GM23248 (cell line): ENCODE results near the gene PAPPA. TPM values are rescaled to one million over a fixed set of nuclear protein-coding genes. Genes with fewer than 3 reads are reported as not detected.

ENCODE experiments used
- DNase-seq: peaks from one replicate; pipeline ENCODE4 v3.0.0-alpha.2; 2015
- H2AFZ ChIP-seq: fragments of 200-600 bp; sonication (generic); 2 replicates; pipeline ENCODE4 v1.6.1; 2016; ENCODE audit warnings: antibody characterized with exemption
- H3F3A ChIP-seq: fragments of 200-600 bp; sonication (generic); 2 replicates; pipeline ENCODE4 v1.6.1; 2016; ENCODE audit warnings: mild to moderate bottlenecking, antibody characterized with exemption, mixed run types; ENCODE audit not compliant: insufficient read depth
- H3K27ac ChIP-seq: fragments of 200-600 bp; sonication (generic); 2 replicates; pipeline ENCODE4 v1.5.1; 2016; ENCODE audit warnings: mild to moderate bottlenecking
- H3K27me3 ChIP-seq: fragments of 200-600 bp; sonication (generic); replicated peaks from 2 replicates; pipeline ENCODE4 v1.6.1; 2016; ENCODE audit warnings: mild to moderate bottlenecking; ENCODE audit not compliant: insufficient read depth
- H3K36me3 ChIP-seq: fragments of 200-600 bp; sonication (generic); 2 replicates; pipeline ENCODE4 v1.6.1; 2016; ENCODE audit warnings: low read depth, mild to moderate bottlenecking
- H3K4me1 ChIP-seq: fragments of 200-600 bp; sonication (generic); 2 replicates; pipeline ENCODE4 v1.6.1; 2016; ENCODE audit warnings: mild to moderate bottlenecking; ENCODE audit not compliant: insufficient read depth
- H3K4me2 ChIP-seq: fragments of 200-600 bp; sonication (generic); one replicate; pipeline ENCODE4 v1.6.1; 2016; ENCODE audit warnings: mild to moderate bottlenecking; ENCODE audit not compliant: unreplicated experiment
- H3K4me3 ChIP-seq: fragments of 200-600 bp; sonication (generic); 2 replicates; pipeline ENCODE4 v1.5.1; 2016; ENCODE audit warnings: mild to moderate bottlenecking
- H3K79me2 ChIP-seq: fragments of 200-600 bp; sonication (generic); 2 replicates; pipeline ENCODE4 v1.6.1; 2016; ENCODE audit warnings: mild to moderate bottlenecking; ENCODE audit not compliant: insufficient read depth
- H3K9ac ChIP-seq: fragments of 200-600 bp; sonication (generic); 2 replicates; pipeline ENCODE4 v1.6.1; 2016; ENCODE audit warnings: mild to moderate bottlenecking
- H3K9me2 ChIP-seq: fragments of 200-600 bp; sonication (generic); 2 replicates; pipeline ENCODE4 v1.6.1; 2016; ENCODE audit warnings: mixed run types, mild to moderate bottlenecking, moderate library complexity; ENCODE audit not compliant: insufficient read depth
- H3K9me3 ChIP-seq: fragments of 200-600 bp; sonication (generic); one replicate; pipeline ENCODE4 v1.6.1; 2017; ENCODE audit warnings: low read depth
- H4K20me1 ChIP-seq: fragments of 200-600 bp; sonication (generic); 2 replicates; pipeline ENCODE4 v1.6.0; 2016; ENCODE audit not compliant: insufficient read depth
- EZH2 ChIP-seq: fragments of 200-600 bp; sonication (generic); IDR thresholded peaks from 2 replicates; pipeline ENCODE4 v1.6.1; 2018; ENCODE audit warnings: antibody characterized with exemption, mild to moderate bottlenecking; ENCODE audit not compliant: insufficient read depth, poor library complexity, severe bottlenecking
- EZH2phosphoT487 ChIP-seq: fragments of 200-600 bp; sonication (generic); IDR thresholded peaks from 2 replicates; pipeline ENCODE4 v1.6.1; 2018; ENCODE audit warnings: antibody characterized with exemption, moderate library complexity, mild to moderate bottlenecking, low read depth; ENCODE audit not compliant: insufficient read depth
- WGBS, 2 experiments: methylation state at CpG; one replicate each; pipeline ENCODE4 v1.1.6; 2015 to 2017; ENCODE audit warnings: low lambda C conversion rate in 2 of 2, low coverage in 1 of 2; ENCODE audit errors: missing lambda C conversion rate in 2 of 2; 5-methylcytosine and 5-hydroxymethylcytosine counted together
- in situ Hi-C: fragments of 300-500 bp; cut with MboI; formaldehyde crosslinking; loops from 2 replicates; pipeline ENCODE4 v1.15.0; 2020
- polyA plus RNA-seq: library from polyadenylated mRNA; unstranded; fragments of >200 nt; fragmentation: Nextera tagmentation; extraction: Ambion mirVana; gene quantifications from 2 replicates; pipeline ENCODE4 v1.2.1, GENCODE V29; 2016
- total RNA-seq: library from RNA; depleted of rRNA; stranded (reverse); fragments of >200 nt; shearing (Covaris generic); gene quantifications from 2 replicates; pipeline ENCODE4 v1.2.3, GENCODE V29; 2014

Gene PAPPA
- total and polyA plus RNA-seq, 2 experiments from 2014 or later, result 8.7 to 30.3 TPM

GRCh38 chr9:116437411-116438370 lies 284.1 kb downstream of the PAPPA start:
- no peak overlapping the region for H3K9ac ChIP-seq
- TF ChIP-seq EZH2 (no peak), EZH2phosphoT487 (no peak)
- no peaks in the 10 kb centered on the region for H3K9me2 ChIP-seq
- H3K4me3 ChIP-seq, result no peak overlapping the region
- H3K4me1 ChIP-seq, result peaks cover 3% of the 10 kb centered on the region; the same call in 1 of the 2 replicates
- no peaks in the 10 kb centered on the region for H3F3A ChIP-seq
- H3K4me2 ChIP-seq, result no peak overlapping the region
- DNase-seq, result no peak
- H3K27me3 ChIP-seq, result no peaks in the 10 kb centered on the region
- no peak overlapping the region for H3K27ac ChIP-seq
- in situ Hi-C loops, result no loop called here
- no peaks in the 10 kb centered on the region for H3K79me2 ChIP-seq
- H3K9me3 ChIP-seq, result no peaks in the 10 kb centered on the region
- H3K36me3 ChIP-seq, result no peaks in the 10 kb centered on the region
- no peak overlapping the region for H2AFZ ChIP-seq
- 94 to 97% methylated on average over 10 of the region's 11 CpGs for WGBS, 2 experiments
- no peaks in the 10 kb centered on the region for H4K20me1 ChIP-seq

GRCh38 chr9:116442528-116442927 lies 288.9 kb downstream of the PAPPA start:
- no peaks in the 10 kb centered on the region for H3F3A ChIP-seq
- H3K4me2 ChIP-seq, result no peak overlapping the region
- no peaks in the 10 kb centered on the region for H4K20me1 ChIP-seq
- no peak for DNase-seq
- no peaks in the 10 kb centered on the region for H3K36me3 ChIP-seq
- H3K9me2 ChIP-seq, result no peaks in the 10 kb centered on the region
- no peak overlapping the region for H3K9ac ChIP-seq
- in situ Hi-C loops, result no loop called here
- H3K27ac ChIP-seq, result no peak overlapping the region
- no peaks in the 10 kb centered on the region for H3K9me3 ChIP-seq
- H3K79me2 ChIP-seq, result no peaks in the 10 kb centered on the region
- no peaks in the 10 kb centered on the region for H3K27me3 ChIP-seq
- H3K4me1 ChIP-seq, result peaks cover 3% of the 10 kb centered on the region; the same call in 1 of the 2 replicates
- no peak overlapping the region for H3K4me3 ChIP-seq
- TF ChIP-seq EZH2phosphoT487, result no peak
- no peak overlapping the region for H2AFZ ChIP-seq

- no peak for DNase-seq
- Histone ChIP-seq H4K20me1 (no peaks in the 10 kb centered on the region), H3K9ac (no peak overlapping the region), H3K9me3 (no peaks in the 10 kb centered on the region), H3K27me3 (no peaks in the 10 kb centered on the region), H3K4me1 (peaks cover 7% of the 10 kb centered on the region), H2AFZ (no peak overlapping the region), H3K36me3 (no peaks in the 10 kb centered on the region), H3K79me2 (no peaks in the 10 kb centered on the region), H3K4me3 (no peak overlapping the region), H3K9me2 (no peaks in the 10 kb centered on the region), H3K27ac (no peak overlapping the region), H3F3A (peaks cover 9% of the 10 kb centered on the region; the same call in 1 of the 2 replicates), H3K4me2 (no peak overlapping the region)
- TF ChIP-seq EZH2phosphoT487, result no peak
- 76 to 79% methylated on average over 6 of the region's 6 CpGs for WGBS, 2 experiments
- in situ Hi-C loops, result no loop called here
Observed at GRCh38 chr9:116447934-116448333, 294.3 kb downstream of the PAPPA start.

GRCh38 chr9:116448431-116448830 lies 294.8 kb downstream of the PAPPA start:
- H3K4me1 ChIP-seq, result peaks cover 7% of the 10 kb centered on the region
- no peak for DNase-seq
- in situ Hi-C loops, result no loop called here
- no peaks in the 10 kb centered on the region for H3K27me3 ChIP-seq
- H3K9ac ChIP-seq, result no peak overlapping the region
- no peak overlapping the region for H3K4me2 ChIP-seq
- 46 to 54% methylated on average over 3 of the region's 3 CpGs for WGBS, 2 experiments
- H3F3A ChIP-seq, result peaks cover 9% of the 10 kb centered on the region; the same call in 1 of the 2 replicates
- H4K20me1 ChIP-seq, result no peaks in the 10 kb centered on the region
- H3K4me3 ChIP-seq, result no peak overlapping the region
- no peaks in the 10 kb centered on the region for H3K9me2 ChIP-seq
- no peaks in the 10 kb centered on the region for H3K79me2 ChIP-seq
- H3K27ac ChIP-seq, result no peak overlapping the region
- no peak for TF ChIP-seq EZH2
- TF ChIP-seq EZH2phosphoT487, result no peak
- H3K9me3 ChIP-seq, result no peaks in the 10 kb centered on the region
- no peak overlapping the region for H2AFZ ChIP-seq
- no peaks in the 10 kb centered on the region for H3K36me3 ChIP-seq
